Stimulated activated CD4-positive, alpha-beta T cell treated with anti-CD3 and anti-CD28 coated beads, TNF-alpha, amount 100 ng/mL, for 24 hours (primary cell): ENCODE data around the gene C9orf43.

Experiments
- DNase-seq, 3 experiments: peaks; one replicate each; pipeline ENCODE4 v3.0.0-alpha.2; 2020; ENCODE audit warnings: low read depth in 3 of 3

The C9orf43 gene

GRCh38 chr9:113465599-113466140 is 55.1 kb downstream of the C9orf43 start:
- DNase-seq: no peak

- no peak for DNase-seq
Measured at GRCh38 chr9:113467183-113467582, 56.6 kb downstream of the C9orf43 start.

GRCh38 chr9:113468716-113469448 is 58.3 kb downstream of the C9orf43 start:
- DNase-seq: no peak

GRCh38 chr9:113471143-113471542 is 60.6 kb downstream of the C9orf43 start:
- DNase-seq: no peak

- DNase-seq: no peak
Measured at GRCh38 chr9:113471566-113471965, 61.0 kb downstream of the C9orf43 start.

GRCh38 chr9:113472199-113472598 is 61.7 kb downstream of the C9orf43 start:
- no peak for DNase-seq

GRCh38 chr9:113474360-113475028 is 63.9 kb downstream of the C9orf43 start:
- DNase-seq: no peak

GRCh38 chr9:113475031-113475430 is 64.5 kb downstream of the C9orf43 start:
- DNase-seq: no peak

- DNase-seq: no peak
Measured at GRCh38 chr9:113475992-113476391, 65.4 kb downstream of the C9orf43 start.

- no peak for DNase-seq
Measured at GRCh38 chr9:113476511-113476916, 66.0 kb downstream of the C9orf43 start.

GRCh38 chr9:113477058-113477457 is 66.5 kb downstream of the C9orf43 start:
- DNase-seq: no peak

- no peak for DNase-seq
Measured at GRCh38 chr9:113477661-113478060, 67.1 kb downstream of the C9orf43 start.

GRCh38 chr9:113479174-113479621 is 68.7 kb downstream of the C9orf43 start:
- DNase-seq: peak in 1 of 3 experiments; percentile 35
